CD14-positive monocyte (primary cell): ENCODE results near the gene CNGA1. TPM values are rescaled to one million over a fixed set of nuclear protein-coding genes. Genes with fewer than 3 reads are reported as not detected.

Experiments used
- DNase-seq, 3 donors: peaks; one replicate each; pipeline ENCODE4 v3.0.0-alpha.2; 2011 to 2022
- H2AFZ ChIP-seq: 2 replicates; pipeline ENCODE4 v1.6.0; 2012; ENCODE audit warnings: mild to moderate bottlenecking, low read depth, low read length, inconsistent platforms; ENCODE audit not compliant: insufficient read depth, poor library complexity, severe bottlenecking
- H3K27ac ChIP-seq, 2 donors: 1 replicate in 1 of 2; 2 replicates in 1 of 2; pipeline ENCODE4 v1.5.1; 2012 to 2013; ENCODE audit warnings: low read length in 2 of 2, control low read depth in 1 of 2, inconsistent platforms in 1 of 2, low read depth in 1 of 2, mild to moderate bottlenecking in 1 of 2
- H3K27me3 ChIP-seq, 2 donors: one replicate each; pipeline versions ENCODE4 v1.6.0 to v1.6.1; 2011 to 2013; ENCODE audit warnings: low read length in 2 of 2; ENCODE audit not compliant: control insufficient read depth in 2 of 2, insufficient read depth in 2 of 2
- H3K36me3 ChIP-seq, 2 donors: replicated peaks in 1 of 2; 1 replicate in 1 of 2; 2 replicates in 1 of 2; pipeline versions ENCODE4 v1.5.1 to v1.6.1; 2012 to 2013; ENCODE audit warnings: low read length in 2 of 2, control low read depth in 1 of 2, inconsistent platforms in 1 of 2, mild to moderate bottlenecking in 1 of 2; ENCODE audit not compliant: insufficient read depth in 2 of 2, control insufficient read depth in 1 of 2
- H3K4me1 ChIP-seq, 2 donors: 1 replicate in 1 of 2; 2 replicates in 1 of 2; pipeline versions ENCODE4 v1.5.1 to v1.6.1; 2012 to 2013; ENCODE audit warnings: low read length in 2 of 2, control low read depth in 1 of 2, inconsistent platforms in 1 of 2, mild to moderate bottlenecking in 1 of 2, moderate library complexity in 1 of 2; ENCODE audit not compliant: insufficient read depth in 2 of 2, control insufficient read depth in 1 of 2
- H3K4me2 ChIP-seq: replicated peaks from 2 replicates; pipeline ENCODE3; 2012; ENCODE audit warnings: low read length, moderate library complexity, mild to moderate bottlenecking; ENCODE audit not compliant: poor library complexity, severe bottlenecking; ENCODE audit errors: extremely low read depth
- H3K4me3 ChIP-seq, 3 experiments: fragments of 200-600 bp in 1 of 3; sonication (generic) in 1 of 3; replicated peaks in 1 of 3; 1 replicate in 2 of 3; 2 replicates in 1 of 3; pipeline ENCODE4 v1.5.1; 2011 to 2013; ENCODE audit warnings: low read length in 3 of 3, mild to moderate bottlenecking in 3 of 3, control low read depth in 2 of 3, low read depth in 2 of 3, inconsistent platforms in 1 of 3, moderate library complexity in 1 of 3
- H3K79me2 ChIP-seq: 2 replicates; pipeline ENCODE4 v1.6.0; 2012; ENCODE audit warnings: mild to moderate bottlenecking, control low read depth, inconsistent platforms, low read length, moderate library complexity; ENCODE audit not compliant: insufficient read depth
- H3K9ac ChIP-seq: 2 replicates; pipeline ENCODE4 v1.6.0; 2017; ENCODE audit warnings: low read length, mild to moderate bottlenecking; ENCODE audit not compliant: insufficient read depth, poor library complexity, severe bottlenecking
- H3K9me3 ChIP-seq, 2 donors: replicated peaks in 1 of 2; 1 replicate in 1 of 2; 2 replicates in 1 of 2; pipeline versions ENCODE4 v1.5.1 to v1.6.1; 2012 to 2013; ENCODE audit warnings: low read length in 2 of 2, control low read depth in 1 of 2; ENCODE audit not compliant: control insufficient read depth in 1 of 2, insufficient read depth in 1 of 2
- H4K20me1 ChIP-seq: 2 replicates; pipeline ENCODE4 v1.6.0; 2012; ENCODE audit warnings: mild to moderate bottlenecking, low read length, control low read depth, moderate library complexity; ENCODE audit not compliant: insufficient read depth
- H3K27ac Mint-ChIP-seq, 7 donors: one replicate each; pipeline ENCODE4 v1.8.0; 2020; ENCODE audit warnings: mild to moderate bottlenecking in 7 of 7, mixed read lengths in 7 of 7, moderate library complexity in 6 of 7, inconsistent platforms in 2 of 7
- H3K27me3 Mint-ChIP-seq, 3 donors: one replicate each; pipeline ENCODE4 v1.8.0; 2021 to 2022; ENCODE audit warnings: low read depth in 3 of 3, mild to moderate bottlenecking in 3 of 3, mixed read lengths in 3 of 3, moderate library complexity in 3 of 3, inconsistent platforms in 1 of 3
- H3K36me3 Mint-ChIP-seq, 2 donors: one replicate each; pipeline ENCODE4 v1.8.0; 2020; ENCODE audit warnings: mixed read lengths in 2 of 2, inconsistent platforms in 1 of 2, mild to moderate bottlenecking in 1 of 2
- H3K4me1 Mint-ChIP-seq: one replicate; pipeline ENCODE4 v1.8.0; 2020; ENCODE audit warnings: mild to moderate bottlenecking, mixed read lengths
- H3K4me3 Mint-ChIP-seq, 2 donors: one replicate each; pipeline ENCODE4 v1.8.0; 2020; ENCODE audit warnings: mild to moderate bottlenecking in 2 of 2, mixed read lengths in 2 of 2, moderate library complexity in 1 of 2
- H3K9me3 Mint-ChIP-seq, 7 donors: one replicate each; pipeline ENCODE4 v1.8.0; 2020 to 2022; ENCODE audit warnings: mixed read lengths in 7 of 7, mild to moderate bottlenecking in 6 of 7, moderate library complexity in 6 of 7, inconsistent platforms in 2 of 7
- CTCF ChIP-seq: fragments of 200-600 bp; IDR thresholded peaks from one replicate; pipeline ENCODE4 v1.8.0; 2022; ENCODE audit warnings: antibody characterized with exemption, mild to moderate bottlenecking
- WGBS: methylation state at CpG from one replicate; pipeline ENCODE4 v1.1.5; 2013; ENCODE audit warnings: missing lambda C conversion rate; ENCODE audit not compliant: insufficient coverage; 5-methylcytosine and 5-hydroxymethylcytosine counted together
- intact Hi-C, 2 donors: fragments of 100-400 bp; cut with micrococcal nuclease; formaldehyde crosslinking; loops; one replicate each; pipeline versions ENCODE4 v1.15.0 to v1.15.1; 2023
- polyA plus RNA-seq, 3 donors: library from polyadenylated mRNA; depleted of rRNA in 1 of 3; unstranded in 2 of 3; stranded (reverse) in 1 of 3; fragments of 300-500 nt in 2 of 3; fragments of >200 nt in 1 of 3; fragmentation: Illumina TruSeq in 2 of 3; gene quantifications; 1 replicate in 2 of 3; 2 replicates in 1 of 3; pipeline ENCODE4 v1.2.3, GENCODE V29; 2012 to 2021

CNGA1 gene
- polyA plus RNA-seq, 3 donors: not detected

GRCh38 chr4:48008021-48008596, 8.4 kb downstream of the CNGA1 start:
- no peak for DNase-seq
- intact Hi-C loops: no loop called here
- Mint-ChIP-seq H3K27me3 (peaks cover 0 to 8% (median 3%) of the 10 kb centered on the region in 3 donors), H3K36me3 (peaks cover 2% of the 10 kb centered on the region in 2 donors), H3K4me1 (peaks cover 7% of the 10 kb centered on the region), H3K27ac (no peak overlapping the region), H3K4me3 (no peak overlapping the region), H3K9me3 (peaks cover 12 to 43% (median 28%) of the 10 kb centered on the region in 7 donors)
- peaks cover 21 to 33% of the 10 kb centered on the region in 2 donors for H3K9me3 ChIP-seq
- H3K27me3 ChIP-seq: no peaks in the 10 kb centered on the region
- H3K27ac ChIP-seq: no peak overlapping the region
- H3K4me2 ChIP-seq: no peak overlapping the region
- H3K79me2 ChIP-seq: no peaks in the 10 kb centered on the region
- no peak overlapping the region for H2AFZ ChIP-seq
- no peaks in the 10 kb centered on the region for H3K4me1 ChIP-seq
- no peak overlapping the region for H3K9ac ChIP-seq
- no peak overlapping the region for H3K4me3 ChIP-seq
- H3K36me3 ChIP-seq: no peaks in the 10 kb centered on the region
- no peak for TF ChIP-seq CTCF
- no peaks in the 10 kb centered on the region for H4K20me1 ChIP-seq

GRCh38 chr4:48005781-48006180, 10.7 kb downstream of the CNGA1 start:
- H3K9me3 ChIP-seq: peaks cover 21 to 33% of the 10 kb centered on the region in 2 donors
- no peak overlapping the region for H2AFZ ChIP-seq
- intact Hi-C loops: no loop called here
- H3K79me2 ChIP-seq: no peaks in the 10 kb centered on the region
- no peak for TF ChIP-seq CTCF
- no peak overlapping the region for H3K27ac ChIP-seq
- no peaks in the 10 kb centered on the region for H3K4me1 ChIP-seq
- no peak overlapping the region for H3K9ac ChIP-seq
- H3K4me3 ChIP-seq: no peak overlapping the region
- H4K20me1 ChIP-seq: no peaks in the 10 kb centered on the region
- Mint-ChIP-seq H3K4me3 (no peak overlapping the region), H3K36me3 (peaks cover 2% of the 10 kb centered on the region in 2 donors), H3K27ac (no peak overlapping the region), H3K27me3 (peaks cover 0 to 5% (median 2%) of the 10 kb centered on the region in 3 donors), H3K4me1 (no peaks in the 10 kb centered on the region), H3K9me3 (peaks cover 9 to 40% (median 23%) of the 10 kb centered on the region in 7 donors)
- no peaks in the 10 kb centered on the region for H3K27me3 ChIP-seq
- H3K36me3 ChIP-seq: no peaks in the 10 kb centered on the region
- H3K4me2 ChIP-seq: no peak overlapping the region
- DNase-seq: no peak
- no CpG with 5 or more reads among the region's 2 CpGs for WGBS
